ENCODE data around the gene GTSE1. TPM values are rescaled to one million over a fixed set of nuclear protein-coding genes. Genes with fewer than 3 reads are reported as not detected.

GTSE1 gene
- total and polyA plus RNA-seq, 2 of the 13 experiments (the other 11 are each of a cell fraction or from before 2014, with no cell fraction given) = 10.7 to 13.5 TPM

GRCh38 chr22:46296257-46297150 lies at the start of gene GTSE1 (continued):
- TF ChIP-seq HNF1A (IDR thresholded peaks at IDR 0.05; ENCODE audit: low read depth) (no peak), HNF1A (CRISPR knock-in tag; IDR thresholded peaks at IDR 0.05; ENCODE audit: borderline replicate concordance) (0 out of 2 replicates have a peak, but pooled peaks have one; percentile 11), ZNF235 (CRISPR knock-in tag; IDR thresholded peaks at IDR 0.05; ENCODE audit: borderline replicate concordance) (no peak), ZNF724P (CRISPR knock-in tag; IDR thresholded peaks at IDR 0.05; ENCODE audit: borderline replicate concordance) (peak; percentile 99; the same call in 1 of the 2 replicates), NFRKB (IDR thresholded peaks at IDR 0.05) (no peak), SMYD3 (CRISPR knock-in tag; IDR thresholded peaks at IDR 0.05) (peak; percentile 99), ZNF205 (CRISPR knock-in tag; IDR thresholded peaks at IDR 0.05) (peak; percentile 49; the same call in 1 of the 2 replicates), SAP130 (CRISPR knock-in tag; IDR thresholded peaks at IDR 0.05; ENCODE audit: low read depth) (peak; percentile 99), ZNF607 (CRISPR knock-in tag; IDR thresholded peaks at IDR 0.05; ENCODE audit: borderline replicate concordance) (no peak; the same call in 1 of the 2 replicates), ZNF543 (CRISPR knock-in tag; IDR thresholded peaks at IDR 0.05) (no peak)
- TF ChIP-seq, protein P1, sequence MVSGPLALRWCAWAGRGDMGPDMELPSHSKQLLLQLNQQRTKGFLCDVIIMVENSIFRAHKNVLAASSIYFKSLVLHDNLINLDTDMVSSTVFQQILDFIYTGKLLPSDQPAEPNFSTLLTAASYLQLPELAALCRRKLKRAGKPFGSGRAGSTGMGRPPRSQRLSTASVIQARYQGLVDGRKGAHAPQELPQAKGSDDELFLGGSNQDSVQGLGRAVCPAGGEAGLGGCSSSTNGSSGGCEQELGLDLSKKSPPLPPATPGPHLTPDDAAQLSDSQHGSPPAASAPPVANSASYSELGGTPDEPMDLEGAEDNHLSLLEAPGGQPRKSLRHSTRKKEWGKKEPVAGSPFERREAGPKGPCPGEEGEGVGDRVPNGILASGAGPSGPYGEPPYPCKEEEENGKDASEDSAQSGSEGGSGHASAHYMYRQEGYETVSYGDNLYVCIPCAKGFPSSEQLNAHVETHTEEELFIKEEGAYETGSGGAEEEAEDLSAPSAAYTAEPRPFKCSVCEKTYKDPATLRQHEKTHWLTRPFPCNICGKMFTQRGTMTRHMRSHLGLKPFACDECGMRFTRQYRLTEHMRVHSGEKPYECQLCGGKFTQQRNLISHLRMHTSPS (CRISPR knock-in tag; IDR thresholded peaks at IDR 0.05; ENCODE audit: low read depth) = no peak
- TF ChIP-seq, protein P2, sequence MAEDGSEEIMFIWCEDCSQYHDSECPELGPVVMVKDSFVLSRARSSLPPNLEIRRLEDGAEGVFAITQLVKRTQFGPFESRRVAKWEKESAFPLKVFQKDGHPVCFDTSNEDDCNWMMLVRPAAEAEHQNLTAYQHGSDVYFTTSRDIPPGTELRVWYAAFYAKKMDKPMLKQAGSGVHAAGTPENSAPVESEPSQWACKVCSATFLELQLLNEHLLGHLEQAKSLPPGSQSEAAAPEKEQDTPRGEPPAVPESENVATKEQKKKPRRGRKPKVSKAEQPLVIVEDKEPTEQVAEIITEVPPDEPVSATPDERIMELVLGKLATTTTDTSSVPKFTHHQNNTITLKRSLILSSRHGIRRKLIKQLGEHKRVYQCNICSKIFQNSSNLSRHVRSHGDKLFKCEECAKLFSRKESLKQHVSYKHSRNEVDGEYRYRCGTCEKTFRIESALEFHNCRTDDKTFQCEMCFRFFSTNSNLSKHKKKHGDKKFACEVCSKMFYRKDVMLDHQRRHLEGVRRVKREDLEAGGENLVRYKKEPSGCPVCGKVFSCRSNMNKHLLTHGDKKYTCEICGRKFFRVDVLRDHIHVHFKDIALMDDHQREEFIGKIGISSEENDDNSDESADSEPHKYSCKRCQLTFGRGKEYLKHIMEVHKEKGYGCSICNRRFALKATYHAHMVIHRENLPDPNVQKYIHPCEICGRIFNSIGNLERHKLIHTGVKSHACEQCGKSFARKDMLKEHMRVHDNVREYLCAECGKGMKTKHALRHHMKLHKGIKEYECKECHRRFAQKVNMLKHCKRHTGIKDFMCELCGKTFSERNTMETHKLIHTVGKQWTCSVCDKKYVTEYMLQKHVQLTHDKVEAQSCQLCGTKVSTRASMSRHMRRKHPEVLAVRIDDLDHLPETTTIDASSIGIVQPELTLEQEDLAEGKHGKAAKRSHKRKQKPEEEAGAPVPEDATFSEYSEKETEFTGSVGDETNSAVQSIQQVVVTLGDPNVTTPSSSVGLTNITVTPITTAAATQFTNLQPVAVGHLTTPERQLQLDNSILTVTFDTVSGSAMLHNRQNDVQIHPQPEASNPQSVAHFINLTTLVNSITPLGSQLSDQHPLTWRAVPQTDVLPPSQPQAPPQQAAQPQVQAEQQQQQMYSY (CRISPR knock-in tag; IDR thresholded peaks at IDR 0.05) = no peak
- TF ChIP-seq, protein P3, sequence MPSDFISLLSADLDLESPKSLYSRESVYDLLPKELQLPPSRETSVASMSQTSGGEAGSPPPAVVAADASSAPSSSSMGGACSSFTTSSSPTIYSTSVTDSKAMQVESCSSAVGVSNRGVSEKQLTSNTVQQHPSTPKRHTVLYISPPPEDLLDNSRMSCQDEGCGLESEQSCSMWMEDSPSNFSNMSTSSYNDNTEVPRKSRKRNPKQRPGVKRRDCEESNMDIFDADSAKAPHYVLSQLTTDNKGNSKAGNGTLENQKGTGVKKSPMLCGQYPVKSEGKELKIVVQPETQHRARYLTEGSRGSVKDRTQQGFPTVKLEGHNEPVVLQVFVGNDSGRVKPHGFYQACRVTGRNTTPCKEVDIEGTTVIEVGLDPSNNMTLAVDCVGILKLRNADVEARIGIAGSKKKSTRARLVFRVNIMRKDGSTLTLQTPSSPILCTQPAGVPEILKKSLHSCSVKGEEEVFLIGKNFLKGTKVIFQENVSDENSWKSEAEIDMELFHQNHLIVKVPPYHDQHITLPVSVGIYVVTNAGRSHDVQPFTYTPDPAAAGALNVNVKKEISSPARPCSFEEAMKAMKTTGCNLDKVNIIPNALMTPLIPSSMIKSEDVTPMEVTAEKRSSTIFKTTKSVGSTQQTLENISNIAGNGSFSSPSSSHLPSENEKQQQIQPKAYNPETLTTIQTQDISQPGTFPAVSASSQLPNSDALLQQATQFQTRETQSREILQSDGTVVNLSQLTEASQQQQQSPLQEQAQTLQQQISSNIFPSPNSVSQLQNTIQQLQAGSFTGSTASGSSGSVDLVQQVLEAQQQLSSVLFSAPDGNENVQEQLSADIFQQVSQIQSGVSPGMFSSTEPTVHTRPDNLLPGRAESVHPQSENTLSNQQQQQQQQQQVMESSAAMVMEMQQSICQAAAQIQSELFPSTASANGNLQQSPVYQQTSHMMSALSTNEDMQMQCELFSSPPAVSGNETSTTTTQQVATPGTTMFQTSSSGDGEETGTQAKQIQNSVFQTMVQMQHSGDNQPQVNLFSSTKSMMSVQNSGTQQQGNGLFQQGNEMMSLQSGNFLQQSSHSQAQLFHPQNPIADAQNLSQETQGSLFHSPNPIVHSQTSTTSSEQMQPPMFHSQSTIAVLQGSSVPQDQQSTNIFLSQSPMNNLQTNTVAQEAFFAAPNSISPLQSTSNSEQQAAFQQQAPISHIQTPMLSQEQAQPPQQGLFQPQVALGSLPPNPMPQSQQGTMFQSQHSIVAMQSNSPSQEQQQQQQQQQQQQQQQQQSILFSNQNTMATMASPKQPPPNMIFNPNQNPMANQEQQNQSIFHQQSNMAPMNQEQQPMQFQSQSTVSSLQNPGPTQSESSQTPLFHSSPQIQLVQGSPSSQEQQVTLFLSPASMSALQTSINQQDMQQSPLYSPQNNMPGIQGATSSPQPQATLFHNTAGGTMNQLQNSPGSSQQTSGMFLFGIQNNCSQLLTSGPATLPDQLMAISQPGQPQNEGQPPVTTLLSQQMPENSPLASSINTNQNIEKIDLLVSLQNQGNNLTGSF (CRISPR knock-in tag; IDR thresholded peaks at IDR 0.05) = 0 out of 2 replicates have a peak, but pooled peaks have one; percentile 22

Data from HepG2 (cell line).